8988T (cell line): ENCODE data around the gene NLRP5.
A peak's percentile ranks its signal among the peaks of the same experiment; 100 is the strongest.
"Not testable (repeated sequence)": the region's sequence is repeated elsewhere in the genome, so short reads cannot be mapped to it uniquely, and the experiment has no call there.

Source experiments
- DNase-seq: peaks from one replicate; pipeline ENCODE4 v3.0.0; 2011

Gene NLRP5

DNA sequence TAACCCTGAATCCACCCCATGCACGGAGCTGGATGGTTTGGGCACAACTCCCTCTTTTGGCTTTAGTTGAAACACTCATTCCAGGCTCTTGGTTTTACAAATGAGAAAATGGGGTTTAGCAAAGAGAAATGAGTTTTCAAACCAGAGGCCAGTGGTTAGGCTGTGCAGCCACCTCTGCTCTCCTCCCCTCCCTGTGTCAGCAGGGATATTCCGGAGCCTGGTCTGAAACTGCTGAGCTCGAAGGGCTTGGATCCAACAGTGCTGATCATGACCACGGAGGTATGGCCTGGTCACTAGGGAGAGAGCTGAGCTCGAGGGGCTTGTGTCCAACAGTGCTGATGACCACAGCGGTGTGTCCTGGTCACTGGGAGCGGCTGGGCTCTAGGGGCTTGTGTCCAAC, 93.0 kb downstream of the NLRP5 start:
- DNase-seq, result no peak

DNA sequence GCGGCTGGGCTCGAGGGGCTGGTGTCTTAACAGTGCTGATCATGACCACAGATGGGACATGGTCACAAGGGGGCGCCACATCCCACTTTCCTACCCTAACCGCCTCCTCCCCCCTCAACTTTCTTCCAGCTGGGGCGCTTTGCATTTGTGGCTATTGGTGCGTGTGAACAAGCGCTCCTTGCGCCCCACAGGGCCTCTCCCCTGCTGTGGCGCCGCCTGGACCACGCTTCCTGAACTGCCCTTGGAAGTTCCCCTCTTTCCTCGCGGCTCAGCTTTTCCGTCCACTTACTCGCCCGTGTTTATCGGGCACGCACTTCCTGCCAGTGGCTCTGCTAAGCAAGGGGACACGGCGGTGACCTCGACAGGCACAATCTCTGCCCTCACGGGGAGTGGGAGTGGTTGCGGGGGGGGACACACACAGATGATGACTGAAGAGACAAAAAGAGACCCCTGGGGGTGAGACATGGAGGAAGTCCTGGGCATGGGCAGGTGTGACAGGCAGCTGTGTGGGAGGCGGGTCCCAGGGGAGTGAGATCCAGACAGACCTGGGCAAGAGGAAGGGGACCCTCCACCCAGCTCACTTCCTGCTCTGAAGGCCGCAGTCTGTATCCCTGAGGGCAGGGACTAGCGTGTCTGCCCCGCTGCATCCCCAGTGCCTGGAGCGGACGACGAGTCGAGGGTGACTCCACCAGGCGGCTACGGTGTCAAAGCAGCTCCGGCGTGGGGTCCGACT, 94.3 kb downstream of the NLRP5 start:
- peak; percentile 67 for DNase-seq

DNA sequence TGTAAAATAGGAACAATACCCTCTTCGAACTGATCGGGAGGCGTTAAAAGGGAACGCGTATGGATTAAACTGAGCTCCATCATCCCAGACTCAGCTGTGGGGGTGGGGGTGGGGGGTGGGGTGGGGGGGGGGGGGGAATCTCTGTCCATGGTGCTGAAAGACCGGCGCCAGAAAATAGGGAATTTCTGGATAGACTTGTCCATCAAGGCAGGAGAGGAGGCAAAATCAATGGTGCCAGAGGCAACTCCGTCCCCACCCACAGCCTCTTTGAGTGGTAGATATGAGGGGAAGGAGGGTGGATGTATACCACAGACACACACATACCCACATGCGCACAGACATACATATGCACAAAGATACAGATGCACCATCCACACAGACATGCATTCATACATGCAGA, 97.1 kb downstream of the NLRP5 start:
- no peak for DNase-seq

DNA sequence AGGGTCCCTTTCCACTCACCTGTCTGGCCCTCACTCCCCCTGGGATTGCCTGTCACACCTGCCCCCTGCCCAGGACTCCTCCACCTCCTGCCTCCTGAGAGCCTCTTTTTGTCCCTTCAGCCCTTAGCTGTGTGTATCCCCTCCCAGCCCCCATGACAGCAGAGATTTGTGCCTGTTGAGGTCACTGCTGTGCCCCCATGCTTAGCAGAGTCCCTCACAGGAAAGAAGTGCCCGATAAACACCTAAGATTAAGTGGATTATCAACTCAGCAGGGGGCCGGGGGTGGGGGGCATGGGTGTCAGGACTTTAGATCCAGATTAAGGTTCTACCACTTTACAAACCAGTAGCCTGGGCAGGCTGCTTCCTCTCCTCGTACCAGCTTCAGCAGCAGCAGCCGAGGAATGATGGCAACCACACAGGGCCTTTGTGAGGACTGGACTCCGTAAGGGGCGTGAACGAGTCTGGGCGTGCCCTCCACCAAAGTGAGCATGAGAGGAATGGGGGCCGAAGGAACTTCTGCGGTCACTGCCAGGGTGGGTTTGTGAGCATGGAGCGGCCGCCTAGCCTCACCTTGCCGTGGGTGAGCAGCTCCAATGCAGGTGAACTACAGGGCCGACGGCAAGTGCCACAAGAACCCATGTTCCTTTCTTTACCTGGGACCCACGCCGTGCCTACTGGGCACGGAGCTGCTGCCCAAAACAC, 98.4 kb downstream of the NLRP5 start:
- peak; percentile 5 for DNase-seq

GRCh38 chr19:56085571-56086275, 99.1 kb downstream of the NLRP5 start:
- peak; percentile 11 for DNase-seq

- peak; percentile 5 for DNase-seq
Measured at GRCh38 chr19:56086671-56087430, 100.3 kb downstream of the NLRP5 start.

DNA sequence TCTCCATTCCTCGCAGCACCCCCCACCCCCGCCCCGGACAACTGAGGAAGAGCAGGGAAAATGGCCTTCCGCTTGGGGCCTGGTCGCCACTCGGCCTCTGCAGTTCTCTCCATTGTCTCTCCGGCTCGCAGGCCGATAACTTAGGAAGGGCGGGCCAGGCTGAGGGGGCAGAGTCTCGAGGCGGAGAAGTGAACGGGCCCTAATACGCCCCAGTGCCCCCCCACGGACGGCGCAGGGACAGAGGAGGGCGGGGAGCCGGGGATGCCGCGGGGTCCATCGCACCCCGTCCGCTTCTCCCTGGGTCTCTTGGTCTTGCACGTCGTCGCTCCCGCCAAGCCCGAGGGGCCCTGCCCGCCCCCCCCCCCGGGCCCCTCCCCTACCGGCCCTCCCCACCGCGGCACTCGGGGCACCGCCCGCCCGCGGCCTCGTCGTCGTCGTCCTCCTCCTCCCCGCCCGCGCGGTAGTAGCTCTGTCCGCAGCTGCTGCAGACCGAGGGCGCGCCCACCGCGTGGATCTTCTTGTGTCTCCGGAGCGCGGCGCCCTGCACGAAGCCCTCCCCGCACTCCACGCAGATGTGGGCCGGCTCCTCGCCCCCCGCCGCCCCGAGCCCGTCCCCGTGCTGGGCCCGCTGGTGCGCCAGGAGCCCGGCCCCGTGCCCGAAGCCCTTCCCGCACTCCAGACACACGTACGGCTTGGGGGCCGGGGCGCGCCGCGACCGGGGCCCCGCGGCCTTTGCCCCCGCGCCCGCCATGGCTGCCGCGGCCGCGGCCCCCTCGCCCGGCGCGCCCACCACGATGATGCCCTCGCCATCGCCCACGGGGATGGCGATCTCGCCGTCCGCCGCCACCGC, 101.3 kb downstream of the NLRP5 start:
- DNase-seq, result peak; percentile 10

DNA sequence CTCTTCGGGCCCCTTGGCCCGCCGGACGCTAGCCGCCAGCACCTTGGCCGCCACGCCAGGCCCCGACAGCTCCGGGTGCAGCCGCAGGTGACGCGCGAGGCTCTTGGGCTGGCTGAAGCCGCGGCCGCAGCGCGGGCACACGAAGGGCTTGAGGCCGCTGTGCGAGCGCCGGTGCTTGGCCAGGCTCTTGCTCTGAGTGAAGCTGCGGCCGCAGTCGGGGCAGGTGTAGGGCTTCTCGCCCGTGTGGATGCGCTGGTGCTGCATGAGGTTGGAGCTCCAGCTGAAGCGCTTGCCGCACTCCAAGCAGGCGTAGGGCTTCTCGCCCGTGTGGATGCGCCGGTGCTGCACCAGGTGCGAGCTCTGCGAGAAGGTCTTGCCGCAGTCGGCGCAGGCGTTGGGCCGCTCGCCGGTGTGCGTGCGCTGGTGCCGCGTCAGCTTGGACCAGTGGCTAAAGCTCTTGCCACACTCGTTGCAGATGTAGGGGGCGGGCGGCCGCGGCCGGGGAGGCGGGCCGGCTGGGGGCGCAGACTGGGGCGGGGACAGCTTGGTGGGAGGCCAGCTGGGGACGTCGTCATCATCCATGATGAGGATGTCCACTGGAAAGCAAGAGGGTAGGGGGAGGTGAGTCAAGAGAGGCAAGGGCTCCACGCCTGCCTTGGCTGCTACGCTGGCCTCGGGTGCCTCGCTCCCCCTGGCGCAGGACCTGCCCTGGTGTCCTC, 102.1 kb downstream of the NLRP5 start:
- DNase-seq, result peak; percentile 5

DNA sequence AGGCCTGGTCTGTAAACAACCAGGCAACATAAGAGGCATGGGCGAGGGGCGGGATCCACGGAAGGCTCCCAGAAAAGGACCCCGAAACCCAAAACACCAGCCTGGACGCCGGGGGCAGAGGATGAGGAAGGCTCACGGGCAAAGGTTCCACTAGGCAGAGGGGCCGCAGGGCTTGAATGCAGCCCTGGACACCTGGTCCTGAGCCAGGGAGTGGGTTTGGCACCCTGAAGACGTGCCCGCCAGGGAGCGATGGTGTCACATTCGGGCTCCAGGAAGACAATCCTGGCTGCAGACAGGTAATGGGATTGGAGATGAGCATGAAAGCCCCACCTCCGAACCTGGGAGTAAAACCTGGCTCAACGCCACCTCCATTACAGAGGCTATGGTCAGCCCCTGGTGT, 102.8 kb downstream of the NLRP5 start:
- DNase-seq, result peak; percentile 26

DNA sequence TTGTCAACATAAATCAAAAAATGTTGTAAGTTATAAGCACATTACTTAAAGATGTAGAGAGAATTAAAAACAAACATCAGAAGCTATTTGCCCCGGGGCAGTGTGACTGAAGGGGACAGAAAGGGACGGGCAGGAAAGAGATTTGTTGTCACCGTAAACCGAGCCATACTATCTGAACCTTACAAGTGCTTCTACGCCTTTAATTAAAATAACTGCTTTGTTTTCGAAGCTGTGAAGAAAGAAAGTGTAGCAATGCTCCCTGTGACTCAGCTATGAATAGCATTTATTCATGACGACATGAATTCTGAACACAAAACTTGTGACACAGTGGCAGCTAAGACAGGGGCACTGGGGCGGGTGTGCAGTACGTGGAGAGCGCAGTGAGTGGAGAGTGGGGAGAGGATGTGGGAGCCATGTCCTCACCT, 104.5 kb downstream of the NLRP5 start:
- DNase-seq, result peak; percentile 7

DNA sequence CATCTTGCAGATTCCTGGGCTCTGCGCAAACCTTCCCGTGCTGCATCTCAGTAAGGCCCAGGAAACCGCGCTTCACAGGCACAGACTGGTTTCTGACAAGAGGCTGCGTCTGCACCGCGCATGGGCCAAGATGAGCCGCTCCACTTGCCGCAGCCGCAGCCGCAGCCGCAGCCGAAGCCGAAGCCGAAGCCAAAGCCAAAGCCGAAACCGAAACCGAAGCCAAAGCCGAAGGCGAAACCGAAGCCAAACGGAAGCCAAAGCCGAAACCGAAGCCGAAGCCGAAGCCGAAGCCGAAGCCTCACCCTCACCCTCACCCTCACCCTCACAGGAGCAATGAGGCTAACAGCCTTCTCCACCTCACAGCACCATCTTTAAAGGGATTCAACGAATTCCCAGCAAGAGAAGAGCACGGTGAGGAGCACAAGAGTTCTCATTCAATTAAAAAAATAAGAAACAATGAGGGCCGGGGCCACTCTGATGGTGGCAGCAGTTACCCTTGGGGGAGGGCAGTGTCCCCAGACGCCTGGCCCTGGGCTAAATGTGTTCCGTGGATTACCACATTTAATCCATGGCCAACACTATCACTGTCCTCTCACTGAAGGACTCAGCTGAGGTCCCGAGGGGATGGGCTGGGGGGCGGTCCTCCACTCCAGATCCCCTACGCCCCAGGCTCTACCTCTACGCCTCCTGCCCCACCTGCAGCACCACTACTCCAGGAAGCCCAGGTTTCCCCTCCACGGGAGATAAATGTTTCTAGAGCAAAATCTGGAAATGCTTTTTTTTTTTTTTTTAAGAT, 105.4 kb downstream of the NLRP5 start:
- peak; percentile 10 for DNase-seq

- DNase-seq, result peak; percentile 1
Measured at GRCh38 chr19:56092685-56093631, 106.4 kb downstream of the NLRP5 start.

- DNase-seq, result no peak
Measured at GRCh38 chr19:56094449-56094848, 107.9 kb downstream of the NLRP5 start.

DNA sequence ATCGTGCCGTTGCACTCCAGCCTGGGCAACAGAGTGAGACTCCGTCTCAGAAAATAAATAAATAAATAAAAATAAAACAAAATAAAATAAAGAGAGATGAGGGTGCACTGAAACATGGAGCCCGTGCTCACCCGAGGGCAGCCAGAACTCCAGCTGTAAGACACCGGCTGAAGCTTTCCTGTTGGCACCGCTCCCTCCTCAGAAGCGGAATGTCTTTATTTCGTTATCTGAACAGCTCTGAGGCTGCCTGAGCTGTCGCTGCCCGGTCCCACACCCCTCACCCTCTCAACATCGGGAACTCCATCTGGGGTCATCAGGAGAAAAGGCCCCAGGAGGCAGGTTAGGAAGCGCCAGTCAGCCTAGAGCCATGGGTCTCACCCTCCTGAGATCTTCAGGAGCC, 110.1 kb downstream of the NLRP5 start:
- no peak for DNase-seq

DNA sequence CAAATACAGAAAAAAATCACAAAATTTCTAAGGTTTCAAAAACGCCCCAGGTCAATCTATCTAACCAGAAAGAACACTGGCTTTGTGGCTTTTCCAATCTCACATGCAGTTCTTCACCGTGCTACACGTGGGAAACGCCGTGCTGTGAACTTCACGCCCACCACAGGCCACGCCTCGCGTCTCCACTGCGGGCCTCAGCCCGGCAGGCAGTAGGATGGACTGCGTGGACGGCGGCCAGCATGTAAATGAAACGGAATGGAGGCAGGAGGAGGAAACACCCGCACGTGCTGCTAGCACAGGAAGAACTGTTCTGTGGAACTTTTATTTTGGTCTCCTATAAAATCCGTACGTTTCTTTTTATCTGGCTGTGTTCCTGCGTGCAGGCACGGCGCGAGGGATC, 110.7 kb downstream of the NLRP5 start:
- no peak for DNase-seq

DNA sequence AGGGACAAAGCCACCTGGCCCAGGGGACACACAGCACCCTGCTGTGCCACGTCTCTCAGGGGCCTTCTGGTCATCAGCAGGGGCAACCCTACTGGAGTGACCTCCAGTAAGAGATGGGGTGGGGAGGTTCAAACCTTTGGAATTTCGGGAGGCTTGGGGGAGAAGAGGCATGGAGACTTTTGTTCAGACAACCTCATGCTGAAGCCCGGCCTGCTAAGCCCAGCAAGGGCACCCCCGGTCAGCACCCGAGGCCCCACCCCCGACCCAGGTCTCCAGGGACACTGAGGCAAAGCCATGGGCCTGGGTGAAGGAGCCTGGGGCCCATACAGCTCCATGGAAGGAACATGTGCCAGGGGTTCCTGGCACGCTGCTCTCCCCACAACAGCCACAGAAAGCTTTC, 111.2 kb downstream of the NLRP5 start:
- DNase-seq, result no peak

GRCh38 chr19:56098237-56098636, 111.7 kb downstream of the NLRP5 start:
- DNase-seq, result not testable (repeated sequence)

DNA sequence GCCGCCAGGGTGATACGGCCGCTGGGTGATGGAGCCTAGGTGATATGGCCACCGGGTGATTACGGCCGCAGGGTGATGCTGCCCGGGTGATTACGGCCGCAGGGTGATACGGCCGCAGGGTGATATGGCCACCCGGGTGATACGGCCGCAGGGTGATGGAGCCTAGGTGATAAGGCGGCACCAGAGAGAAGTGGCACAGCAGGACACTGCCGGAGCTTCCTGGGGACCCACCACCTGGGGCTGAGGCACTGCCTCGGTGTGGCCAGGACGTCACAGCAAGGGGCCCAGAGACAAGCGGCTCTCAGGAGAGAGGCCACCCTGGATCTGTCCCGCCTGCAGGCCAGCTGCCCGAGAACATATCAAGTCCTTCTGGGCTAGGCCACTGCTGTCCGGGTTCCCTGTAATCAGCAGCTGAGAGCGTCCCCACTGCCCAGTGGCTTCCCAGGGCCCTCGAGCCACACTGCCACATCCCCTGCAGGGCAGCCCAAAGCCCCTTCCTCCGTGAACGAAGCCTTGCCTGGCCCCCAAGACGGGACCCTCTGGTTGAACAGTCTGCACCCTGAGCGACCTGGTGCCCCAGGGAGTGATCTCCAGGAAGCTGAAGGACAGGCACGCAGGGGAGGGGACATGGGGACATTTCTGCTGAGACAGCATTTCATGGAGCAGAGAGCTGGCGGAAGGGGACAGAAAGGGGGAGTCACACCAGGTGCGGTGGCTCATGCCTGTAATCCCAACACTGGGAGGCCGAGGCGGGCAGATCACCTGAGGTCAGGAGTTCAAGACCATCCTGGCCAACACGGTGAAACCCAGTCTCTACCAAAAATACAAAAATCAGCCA, 112.4 kb downstream of the NLRP5 start:
- DNase-seq, result no peak
